Measurements from ENCODE around the gene ANO3. TPM values are rescaled to one million over a fixed set of nuclear protein-coding genes. Genes with fewer than 3 reads are reported as not detected.

ANO3 gene
- total and polyA plus RNA-seq, 2 of the 4 experiments (the other 2 are of a cell fraction), result 0.02 to 0.18 TPM

GRCh38 chr11:26348776-26349175 is 16.8 kb downstream of the ANO3 start:
- Histone ChIP-seq H2BK15ac (ENCODE audit: low read depth, low read length) (no peak overlapping the region), H3K18ac (ENCODE audit: low read depth, low read length) (no peak overlapping the region), H2BK5ac (ENCODE audit: low read depth, low read length, poor library complexity, severe bottlenecking) (no peak overlapping the region), H3K36me3 (ENCODE audit: control insufficient read depth, insufficient read depth, low read length) (no peaks in the 10 kb centered on the region), H2AK9ac (replicated peaks; ENCODE audit: low read depth, low read length, poor library complexity) (no peak overlapping the region), H3K79me1 (ENCODE audit: low read depth in 1 of 2, low read length in 2 of 2) (no peaks in the 10 kb centered on the region), H2BK20ac (ENCODE audit: low read depth, low read length) (no peak overlapping the region), H3K14ac (replicated peaks; ENCODE audit: low read depth, low read length) (no peak overlapping the region), H3K9me3 (ENCODE audit: control insufficient read depth, insufficient read depth, low read length) (no peaks in the 10 kb centered on the region), H2AFZ (replicated peaks; ENCODE audit: low read length, poor library complexity) (no peak overlapping the region), H2AK5ac (ENCODE audit: low read depth, low read length) (no peak overlapping the region), H3K27ac (ENCODE audit: insufficient read depth, low read length) (no peak overlapping the region), H3K4me1 (ENCODE audit: control insufficient read depth, insufficient read depth, low read length) (no peaks in the 10 kb centered on the region), H4K91ac (ENCODE audit: insufficient read depth, low read depth, low read length) (no peak overlapping the region), H3K4me2 (ENCODE audit: low read depth, low read length) (no peak overlapping the region), H3K4me3 (ENCODE audit: insufficient read depth, low read depth, low read length) (no peak overlapping the region), H3K9me1 (ENCODE audit: insufficient read depth, low read length) (no peaks in the 10 kb centered on the region), H4K8ac (ENCODE audit: low read depth in 2 of 2, low read length in 2 of 2) (no peak overlapping the region), H4K20me1 (ENCODE audit: insufficient read depth, low read length) (no peaks in the 10 kb centered on the region), H3K4ac (ENCODE audit: low read depth, low read length) (no peak overlapping the region), H3K56ac (ENCODE audit: extremely low read depth, insufficient read depth, low read length) (no peak overlapping the region), H4K5ac (ENCODE audit: low read depth, low read length) (no peak overlapping the region), H3K9ac (ENCODE audit: low read depth, low read length) (no peak overlapping the region), H3K23ac (ENCODE audit: low read depth, low read length) (no peak overlapping the region), H3K27me3 (ENCODE audit: control insufficient read depth, insufficient read depth, low read length) (no peaks in the 10 kb centered on the region), H2BK120ac (ENCODE audit: low read depth, low read length) (no peak overlapping the region)
- POLR2A ChIA-PET (ENCODE audit: unreplicated experiment), result no interaction called here
- intact Hi-C loops (cut with micrococcal nuclease), result no loop called here
- ATAC-seq (ENCODE audit: low read depth) (no peak), DNase-seq (no peak)
- dilution Hi-C loops (cut with HindIII; ENCODE audit: low sequenced_read_pairs, unreplicated experiment), result no loop called here
- CTCF ChIA-PET, result no interaction called here
- no TSS peak for BruUV-seq (replicated peaks)
- WGBS, 2 experiments (ENCODE audit: extremely low coverage in 2 of 2, insufficient read length in 1 of 2), result 50% methylated on average over 1 of the region's 5 CpGs; no CpG with 5 or more reads in 1 of the 2 experiments
- TF ChIP-seq RFX5 (IDR thresholded peaks at IDR 0.05; ENCODE audit: low read depth, low read length) (no peak), CHD1 (IDR thresholded peaks at IDR 0.05; ENCODE audit: low read depth, low read length) (no peak), POLR2A (IDR thresholded peaks at IDR 0.05; ENCODE audit: low read depth, low read length) (no peak), USF2 (IDR thresholded peaks at IDR 0.05; ENCODE audit: low read depth, low read length) (no peak), CEBPB (IDR thresholded peaks at IDR 0.05; ENCODE audit: low read depth, low read length) (no peak), FOS (IDR thresholded peaks at IDR 0.05; ENCODE audit: low read depth, low read length) (no peak), MAZ (IDR thresholded peaks at IDR 0.05; ENCODE audit: borderline replicate concordance, low read depth, low read length) (no peak)
- in situ Hi-C loops (cut with MboI; ENCODE audit: low sequenced_read_pairs), result no loop called here
